ENCODE results near the gene GALNT2.

DNA sequence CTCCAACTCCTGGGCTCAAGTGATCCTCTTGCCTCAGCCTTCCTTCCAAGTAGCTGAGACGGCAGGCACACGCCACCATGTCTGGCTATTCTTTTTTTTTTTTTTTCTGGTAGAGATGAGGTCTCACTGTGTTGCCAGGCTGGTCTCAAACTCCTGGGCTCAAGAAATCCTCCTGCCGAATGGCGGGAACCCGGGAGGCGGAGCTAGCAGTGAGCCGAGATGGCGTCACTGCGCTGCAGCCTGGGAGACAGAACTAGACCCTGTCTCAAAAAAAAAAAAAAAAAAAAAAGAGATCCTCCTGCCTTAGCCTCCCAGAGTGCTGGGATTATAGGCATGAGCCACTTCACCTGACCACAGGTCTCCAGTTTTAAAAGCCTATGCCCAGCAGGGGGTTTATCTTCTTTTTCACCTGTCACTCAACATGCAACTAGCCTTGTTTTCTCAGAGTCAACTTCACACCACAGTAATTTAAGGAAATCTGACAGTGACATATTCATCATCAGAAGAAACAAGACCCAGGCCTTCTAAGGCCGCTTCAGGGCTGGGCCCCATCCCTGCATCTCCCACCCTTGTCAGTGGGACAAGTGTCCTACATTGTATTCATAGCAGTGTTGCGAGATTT, 38.3 kb upstream of the GALNT2 start:
- TF ChIP-seq, protein P1, sequence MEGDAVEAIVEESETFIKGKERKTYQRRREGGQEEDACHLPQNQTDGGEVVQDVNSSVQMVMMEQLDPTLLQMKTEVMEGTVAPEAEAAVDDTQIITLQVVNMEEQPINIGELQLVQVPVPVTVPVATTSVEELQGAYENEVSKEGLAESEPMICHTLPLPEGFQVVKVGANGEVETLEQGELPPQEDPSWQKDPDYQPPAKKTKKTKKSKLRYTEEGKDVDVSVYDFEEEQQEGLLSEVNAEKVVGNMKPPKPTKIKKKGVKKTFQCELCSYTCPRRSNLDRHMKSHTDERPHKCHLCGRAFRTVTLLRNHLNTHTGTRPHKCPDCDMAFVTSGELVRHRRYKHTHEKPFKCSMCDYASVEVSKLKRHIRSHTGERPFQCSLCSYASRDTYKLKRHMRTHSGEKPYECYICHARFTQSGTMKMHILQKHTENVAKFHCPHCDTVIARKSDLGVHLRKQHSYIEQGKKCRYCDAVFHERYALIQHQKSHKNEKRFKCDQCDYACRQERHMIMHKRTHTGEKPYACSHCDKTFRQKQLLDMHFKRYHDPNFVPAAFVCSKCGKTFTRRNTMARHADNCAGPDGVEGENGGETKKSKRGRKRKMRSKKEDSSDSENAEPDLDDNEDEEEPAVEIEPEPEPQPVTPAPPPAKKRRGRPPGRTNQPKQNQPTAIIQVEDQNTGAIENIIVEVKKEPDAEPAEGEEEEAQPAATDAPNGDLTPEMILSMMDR (IDR thresholded peaks at IDR 0.05): no peak
- TF ChIP-seq EZH2 (IDR thresholded peaks at IDR 0.05; ENCODE audit: borderline replicate concordance, insufficient read depth, low read depth, low read length, poor library complexity, severe bottlenecking): no peak
